PC-9 (cell line): ENCODE results near the gene METTL9.

Experiments
- CTCF ChIP-seq: fragments of 200-600 bp; sonication (generic); conservative IDR thresholded peaks from 2 replicates; pipeline ENCODE4 v1.6.1; 2017; ENCODE audit warnings: mixed run types, antibody characterized with exemption, mild to moderate bottlenecking, moderate library complexity
- EZH2 ChIP-seq: fragments of 200-600 bp; sonication (generic); IDR thresholded peaks from 2 replicates; pipeline ENCODE4 v1.8.0; 2017; ENCODE audit warnings: antibody characterized with exemption, low read depth

- TF ChIP-seq EZH2: no peak
- TF ChIP-seq CTCF: no peak
These were observed 45.3 kb downstream of the METTL9 start for GRCh38 chr16:21644674-21645073.
